DMS53 (cell line): ENCODE results near the gene GTF2H4.
"Not testable (repeated sequence)": the region's sequence is repeated elsewhere in the genome, so short reads cannot be mapped to it uniquely, and the experiment has no call there.

ENCODE experiments used
- DNase-seq: peaks from one replicate; lab custom pipeline; 2025; lab: John Stamatoyannopoulos, UW

The GTF2H4 gene

GRCh38 chr6:30924040-30924627, 16.1 kb downstream of the GTF2H4 start:
- not testable (repeated sequence) for DNase-seq

GRCh38 chr6:30926644-30927043, 18.6 kb downstream of the GTF2H4 start:
- DNase-seq = no peak

DNA sequence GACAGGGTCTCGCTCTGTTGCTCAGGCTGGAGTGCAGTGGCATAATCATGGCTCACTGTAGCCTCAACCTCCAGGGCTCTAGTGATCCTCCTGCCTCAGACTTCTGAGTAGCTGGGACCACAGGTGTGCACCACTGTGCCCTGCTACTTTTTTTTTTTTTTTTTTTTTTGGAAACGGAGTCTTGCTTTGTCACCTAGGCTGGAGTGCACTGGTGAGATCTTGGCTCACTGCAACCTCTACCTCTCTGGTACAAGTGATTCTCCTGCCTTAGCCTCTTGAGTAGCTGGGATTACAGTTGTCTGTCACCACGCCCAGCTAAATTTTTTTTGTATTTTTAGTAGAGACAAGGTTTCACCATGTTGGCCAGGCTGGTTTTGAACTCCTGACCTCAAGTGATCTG, 19.1 kb downstream of the GTF2H4 start:
- not testable (repeated sequence) for DNase-seq

DNA sequence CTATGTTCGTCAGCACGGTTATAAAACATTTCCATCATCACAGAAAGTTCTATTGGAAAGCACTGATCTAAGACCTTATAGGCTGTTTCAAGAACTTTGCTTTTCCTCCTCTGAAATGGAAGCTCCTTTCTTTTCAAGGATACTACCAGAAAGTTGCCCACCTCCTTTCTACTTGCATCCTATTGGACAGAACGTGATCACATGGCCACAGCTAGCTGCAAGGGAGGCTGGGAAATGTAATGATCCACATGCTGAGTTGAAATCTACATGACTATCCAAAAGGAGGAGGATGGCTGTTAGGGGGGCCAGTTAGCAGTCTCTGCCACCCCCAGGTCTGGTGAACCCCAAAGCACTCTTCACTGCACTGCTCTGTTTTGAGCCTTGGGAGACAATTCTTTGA, 20.7 kb downstream of the GTF2H4 start:
- DNase-seq = no peak

DNA sequence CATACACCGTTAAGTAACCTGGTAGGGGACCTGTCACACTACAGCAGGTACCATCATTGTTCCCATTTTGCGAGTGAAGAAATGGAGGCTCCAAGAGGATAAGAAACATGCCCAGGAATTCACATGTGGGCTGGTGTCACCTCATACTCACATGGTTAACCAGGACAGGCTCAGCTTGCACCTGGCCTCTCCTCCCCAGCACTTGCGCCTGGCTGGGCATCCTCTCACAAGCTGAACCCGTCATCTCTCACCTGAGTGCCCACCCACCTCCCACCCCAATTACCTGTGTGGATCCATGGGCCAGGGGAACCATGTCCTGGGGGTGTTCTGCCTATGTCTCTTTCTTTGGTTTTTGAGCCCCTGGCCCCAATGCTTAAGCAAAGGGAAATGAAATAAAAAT, 22.5 kb downstream of the GTF2H4 start:
- DNase-seq = no peak

DNA sequence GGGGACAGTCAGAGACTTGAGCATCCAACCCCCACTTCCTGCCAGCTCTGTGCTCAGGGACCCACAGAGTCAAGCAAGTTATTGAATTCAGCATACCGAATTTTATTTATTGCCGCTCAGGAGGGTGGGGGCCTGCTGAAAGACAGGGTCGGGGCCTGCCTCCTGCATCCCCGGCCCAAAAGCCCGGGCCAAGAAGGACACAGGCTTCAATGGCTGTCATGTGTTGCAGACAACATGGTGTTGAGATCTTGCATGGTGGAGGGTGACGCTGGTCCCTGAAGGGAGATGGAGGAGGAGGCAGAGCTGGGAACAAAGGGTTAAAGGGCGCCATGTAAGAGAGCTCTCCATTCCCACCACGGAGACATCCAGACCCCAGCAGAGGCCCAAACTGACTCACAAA, 23.3 kb downstream of the GTF2H4 start:
- no peak for DNase-seq

- peak; percentile 81 for DNase-seq
These were observed 24.1 kb downstream of the GTF2H4 start, which contains the start of gene SFTA2 for GRCh38 chr6:30931969-30932645. SFTA2 (minus strand) TSS chr6:30932170; CDS start chr6:30932096, 74 bp downstream.

DNA sequence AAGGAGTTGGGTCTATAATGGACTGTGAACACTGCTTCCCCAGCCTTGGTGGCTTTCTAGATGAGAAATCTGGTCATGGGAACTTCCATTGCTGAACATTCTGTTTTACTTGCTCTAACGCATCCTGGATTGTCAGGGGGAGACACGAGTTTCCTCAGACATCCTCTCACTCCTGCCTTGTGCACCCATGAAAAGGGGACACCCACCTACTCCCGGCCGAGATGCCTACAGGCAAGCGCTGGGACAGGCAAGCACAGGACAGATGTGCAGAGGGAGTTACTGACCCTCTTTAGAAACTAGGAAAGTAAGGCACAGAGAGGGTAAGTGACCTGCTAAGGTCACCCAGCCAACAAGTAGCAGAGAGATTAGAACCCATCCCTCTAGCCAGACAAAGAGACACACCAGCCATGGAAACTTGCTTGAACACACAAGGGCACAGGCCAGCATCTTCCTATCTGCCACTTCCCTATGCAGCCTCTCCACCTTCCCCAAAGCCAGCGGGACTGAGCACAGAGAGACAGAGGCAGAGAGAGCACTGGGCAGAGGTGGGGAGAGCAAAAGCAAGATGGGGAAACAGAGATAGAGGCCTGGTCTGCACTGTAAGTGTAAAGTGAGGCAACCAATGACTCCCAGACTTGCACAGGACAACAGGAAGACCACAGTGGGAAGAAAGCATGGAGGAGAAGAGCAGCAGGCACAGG, 24.8 kb downstream of the GTF2H4 start:
- peak; percentile 57 for DNase-seq

DNA sequence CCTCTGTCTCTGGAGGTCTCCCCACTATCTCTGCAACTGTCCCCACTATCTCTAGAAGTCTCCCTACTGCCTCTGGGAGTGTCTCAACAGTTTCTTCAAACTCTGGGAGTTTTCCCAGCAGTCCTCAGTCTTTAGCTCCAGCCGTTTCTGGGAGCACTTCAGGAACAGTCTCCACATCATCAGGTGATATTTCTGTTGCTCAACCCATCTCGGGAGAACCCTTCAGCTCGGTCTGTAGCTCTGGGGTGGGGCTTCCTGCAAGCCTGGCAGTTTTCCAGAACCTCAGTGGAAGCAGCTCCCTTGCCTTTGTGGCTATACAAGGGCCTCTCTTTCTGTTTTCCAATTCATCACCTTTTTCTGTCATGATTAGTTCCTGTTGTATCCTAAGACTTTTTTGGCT, 27.0 kb downstream of the GTF2H4 start:
- peak; percentile 42 for DNase-seq

DNA sequence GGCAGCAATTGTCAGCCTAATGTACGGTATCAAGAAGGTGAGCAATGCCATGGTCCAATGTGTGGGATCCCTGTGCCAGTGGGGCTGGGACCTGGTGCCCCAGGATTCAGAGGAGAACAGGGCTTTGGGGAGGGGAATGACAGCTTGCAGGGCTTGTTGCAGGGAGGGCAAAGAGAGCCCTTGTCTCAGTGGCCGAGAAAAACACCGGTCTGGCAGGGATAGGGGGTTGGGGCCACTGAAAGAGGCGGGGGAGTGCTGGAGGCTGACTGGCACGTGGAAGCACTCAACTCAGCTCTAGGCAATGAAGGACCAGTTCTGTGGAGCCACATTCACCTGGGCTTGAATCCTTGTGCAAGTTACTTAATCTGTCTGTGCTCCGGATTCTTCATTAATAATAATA, 29.3 kb downstream of the GTF2H4 start:
- DNase-seq = no peak

DNA sequence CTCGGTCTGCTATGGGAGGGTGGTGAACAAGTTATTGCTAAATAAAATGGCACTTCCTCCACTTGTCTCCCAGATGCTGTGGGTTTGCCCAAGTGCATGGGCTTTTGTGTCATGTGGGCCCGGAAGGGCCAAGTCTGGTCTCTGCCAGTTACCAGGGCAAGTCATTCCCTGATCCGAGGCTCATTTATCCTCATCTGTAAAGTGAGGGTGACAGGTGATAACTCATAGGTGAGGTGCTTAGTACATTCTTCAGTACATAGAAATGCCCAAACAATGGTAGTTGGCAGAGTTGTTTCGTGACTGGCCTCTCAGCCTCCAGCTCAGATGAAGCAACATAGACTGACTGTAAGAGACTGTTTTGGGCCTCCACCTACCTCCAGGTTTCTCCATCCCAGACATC, 30.7 kb downstream of the GTF2H4 start:
- no peak for DNase-seq

- DNase-seq = no peak
These were observed 31.5 kb downstream of the GTF2H4 start for GRCh38 chr6:30939473-30939872.

GRCh38 chr6:30940361-30940986, 32.5 kb downstream of the GTF2H4 start, which contains the start of gene MUCL3:
MUCL3 (plus strand) TSS chr6:30940973; CDS start chr6:30941000, 27 bp downstream.
- DNase-seq = no peak

DNA sequence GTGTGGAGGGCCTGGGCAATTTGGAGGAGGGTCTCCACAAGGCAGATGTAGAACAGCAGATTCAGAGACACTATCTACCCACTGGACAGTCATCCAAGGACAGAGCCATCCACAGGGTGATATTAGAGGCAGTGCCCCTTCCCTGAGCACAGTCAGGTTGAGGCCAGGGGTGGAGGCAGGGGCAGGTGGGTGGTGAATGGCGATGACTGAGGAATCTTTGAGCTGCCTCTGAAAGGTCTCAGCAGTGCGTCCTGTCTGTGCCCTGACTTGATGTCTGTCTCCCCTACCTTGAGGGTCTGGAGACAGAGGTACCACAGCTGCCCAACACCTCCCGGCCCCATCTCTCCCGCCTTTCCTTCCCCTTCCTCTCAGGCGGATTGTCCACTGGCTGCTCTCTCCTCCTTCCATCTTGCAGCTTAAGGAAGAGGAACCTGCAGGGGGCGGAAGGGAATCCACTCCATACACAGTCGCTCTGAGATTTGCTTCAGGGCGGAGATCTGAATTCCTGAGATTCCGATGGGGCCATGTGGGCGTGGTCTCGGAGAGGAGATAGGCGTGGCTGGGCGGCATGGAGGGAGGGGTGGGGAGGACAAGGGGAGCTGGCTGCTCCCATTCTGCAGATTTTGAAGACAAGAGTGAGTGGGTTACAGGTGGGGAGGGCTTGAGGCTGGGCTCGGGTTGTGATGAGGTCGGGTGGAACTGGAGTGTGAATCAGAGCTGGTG, 34.5 kb downstream of the GTF2H4 start:
- no peak for DNase-seq

- no peak for DNase-seq
These were observed 36.0 kb downstream of the GTF2H4 start for GRCh38 chr6:30944051-30944450.

- no peak for DNase-seq
These were observed 37.3 kb downstream of the GTF2H4 start for GRCh38 chr6:30945281-30945680.

DNA sequence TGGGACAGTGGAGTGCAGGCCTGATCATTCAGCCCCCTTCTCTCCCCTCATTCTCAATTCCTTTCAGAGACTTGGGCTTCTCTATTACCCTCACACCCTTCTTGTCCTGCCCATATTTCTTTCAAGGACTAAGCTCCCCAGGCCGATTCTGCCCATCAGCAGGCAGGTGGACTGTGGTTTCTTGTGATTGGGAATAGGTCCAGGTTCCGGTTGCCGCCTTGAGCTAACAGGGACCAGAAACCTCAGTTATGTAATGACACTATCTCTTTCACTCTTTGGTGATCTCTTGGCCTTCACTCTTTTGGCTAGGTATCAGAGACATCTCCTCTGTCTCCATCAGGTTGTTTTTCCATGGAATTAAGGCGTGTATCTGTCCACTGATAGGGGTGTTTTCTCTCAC, 39.2 kb downstream of the GTF2H4 start:
- no peak for DNase-seq

- no peak for DNase-seq
These were observed 40.8 kb downstream of the GTF2H4 start for GRCh38 chr6:30948811-30949210.

DNA sequence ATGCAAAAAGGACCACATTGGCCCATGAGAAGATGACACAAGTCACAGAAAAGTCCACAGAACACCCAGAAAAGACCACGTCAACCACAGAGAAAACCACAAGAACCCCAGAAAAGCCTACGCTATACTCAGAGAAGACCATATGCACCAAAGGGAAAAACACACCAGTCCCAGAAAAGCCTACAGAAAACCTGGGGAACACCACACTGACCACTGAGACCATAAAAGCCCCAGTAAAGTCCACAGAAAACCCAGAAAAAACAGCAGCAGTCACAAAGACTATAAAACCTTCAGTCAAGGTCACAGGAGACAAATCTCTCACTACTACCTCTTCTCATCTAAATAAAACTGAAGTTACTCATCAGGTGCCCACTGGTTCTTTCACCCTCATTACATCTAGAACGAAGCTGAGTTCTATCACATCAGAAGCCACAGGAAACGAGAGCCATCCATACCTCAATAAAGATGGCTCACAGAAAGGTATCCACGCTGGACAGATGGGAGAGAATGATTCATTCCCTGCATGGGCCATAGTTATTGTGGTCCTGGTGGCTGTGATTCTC, 44.0 kb downstream of the GTF2H4 start:
- DNase-seq = no peak

- no peak for DNase-seq
These were observed 46.8 kb downstream of the GTF2H4 start for GRCh38 chr6:30954631-30955366.
